ENCODE data around the gene MUTYH. TPM values are rescaled to one million over a fixed set of nuclear protein-coding genes. Genes with fewer than 3 reads are reported as not detected.
A peak's percentile ranks its signal among the peaks of the same experiment; 100 is the strongest.

MUTYH gene
- total RNA-seq, 1 donor from 2014 or later = 34.9 TPM

GRCh38 chr1:45306319-45306718 is 33.9 kb downstream of the MUTYH start:
- H3K4me3 ChIP-seq (ENCODE audit: low read depth, low read length) = no peak overlapping the region
- DNase-seq (ENCODE audit: low read depth) = no peak

GRCh38 chr1:45305231-45305630 is 35.0 kb downstream of the MUTYH start:
- Histone ChIP-seq H3K27me3 (ENCODE audit: control insufficient read depth, insufficient read depth, low read length) (no peaks in the 10 kb centered on the region), H3K36me3 (ENCODE audit: control insufficient read depth, insufficient read depth, low read length) (no peaks in the 10 kb centered on the region), H3K4me3 (ENCODE audit: low read depth, low read length) (no peak overlapping the region)
- TF ChIP-seq CTCF (IDR thresholded peaks at IDR 0.05; ENCODE audit: insufficient read depth, low read length, poor library complexity, severe bottlenecking) = no peak
- no peak for DNase-seq (ENCODE audit: low read depth)

More at GRCh38 chr1:45306319-45306718, 33.9 kb downstream of the MUTYH start:
- no peak for TF ChIP-seq CTCF (IDR thresholded peaks at IDR 0.05; ENCODE audit: insufficient read depth, low read length, poor library complexity, severe bottlenecking)
- no peaks in the 10 kb centered on the region for H3K27me3 ChIP-seq (ENCODE audit: control insufficient read depth, insufficient read depth, low read length)
- H3K36me3 ChIP-seq (ENCODE audit: control insufficient read depth, insufficient read depth, low read length) = no peaks in the 10 kb centered on the region

- DNase-seq (ENCODE audit: low read depth) = no peak
- H3K4me3 ChIP-seq (ENCODE audit: low read depth, low read length) = peak overlapping the region; percentile 68
- no peaks in the 10 kb centered on the region for H3K36me3 ChIP-seq (ENCODE audit: control insufficient read depth, insufficient read depth, low read length)
- TF ChIP-seq CTCF (IDR thresholded peaks at IDR 0.05; ENCODE audit: insufficient read depth, low read length, poor library complexity, severe bottlenecking) = no peak
- no peaks in the 10 kb centered on the region for H3K27me3 ChIP-seq (ENCODE audit: control insufficient read depth, insufficient read depth, low read length)
Observed at GRCh38 chr1:45304311-45305081, 35.7 kb downstream of the MUTYH start.

- Histone ChIP-seq H3K4me3 (ENCODE audit: low read depth, low read length) (peak overlapping the region; percentile 68), H3K27me3 (ENCODE audit: control insufficient read depth, insufficient read depth, low read length) (no peaks in the 10 kb centered on the region), H3K36me3 (ENCODE audit: control insufficient read depth, insufficient read depth, low read length) (no peaks in the 10 kb centered on the region)
- peak; percentile 82 for DNase-seq (ENCODE audit: low read depth)
- peak; percentile 74 for TF ChIP-seq CTCF (IDR thresholded peaks at IDR 0.05; ENCODE audit: insufficient read depth, low read length, poor library complexity, severe bottlenecking)
Observed at GRCh38 chr1:45303520-45304310, 36.5 kb downstream of the MUTYH start.

- Histone ChIP-seq H3K36me3 (ENCODE audit: control insufficient read depth, insufficient read depth, low read length) (no peaks in the 10 kb centered on the region), H3K27me3 (ENCODE audit: control insufficient read depth, insufficient read depth, low read length) (no peaks in the 10 kb centered on the region), H3K4me3 (ENCODE audit: low read depth, low read length) (peak overlapping the region; percentile 51)
- TF ChIP-seq CTCF (IDR thresholded peaks at IDR 0.05; ENCODE audit: insufficient read depth, low read length, poor library complexity, severe bottlenecking) = no peak
- DNase-seq (ENCODE audit: low read depth) = no peak
Observed at GRCh38 chr1:45302505-45303150, 37.6 kb downstream of the MUTYH start.
